ENCODE data around the gene OLFML1. TPM values are rescaled to one million over a fixed set of nuclear protein-coding genes. Genes with fewer than 3 reads are reported as not detected.

The OLFML1 gene
- not detected in 2 replicates for total RNA-seq (2014; rRNA removed; shearing (Covaris generic); ENCODE audit: low replicate concordance)

- Histone ChIP-seq H3K4me2 (ENCODE audit: low read depth, low read length, poor library complexity, severe bottlenecking) (no peak within 1 kb of the TSS), H3K36me3 (ENCODE audit: insufficient read depth, low read length) (no peaks in the 10 kb centered on the region), H4K20me1 (ENCODE audit: insufficient read depth, low read depth, low read length) (no peaks in the 10 kb centered on the region), H3K4me1 (ENCODE audit: low read length) (peaks cover 11% of the 10 kb centered on the region), H3K27me3 (ENCODE audit: low read length) (0 out of 2 replicates have a peak, but pooled peaks cover 2% of the 10 kb centered on the region), H3K9me3 (ENCODE audit: low read length) (no peaks in the 10 kb centered on the region), H2AFZ (ENCODE audit: low read length) (no peak within 1 kb of the TSS), H3K4me3 (ENCODE audit: low read length) (no peak within 1 kb of the TSS), H3K9me2 (replicated peaks; ENCODE audit: insufficient read depth, low read length) (no peaks in the 10 kb centered on the region), H3K79me2 (ENCODE audit: low read length) (no peaks in the 10 kb centered on the region), H3K9ac (ENCODE audit: low read length) (no peak within 1 kb of the TSS), H3K27ac (ENCODE audit: low read length) (no peak within 1 kb of the TSS)
- no peak for DNase-seq
Observed at GRCh38 chr11:7485186-7486097, at the start of gene OLFML1. TSS of gene OLFML1 (plus strand) at chr11:7485506. CDS start at chr11:7485876, 370 bp downstream.

GRCh38 chr11:7436146-7436545 is 49.2 kb upstream of the OLFML1 start:
- Histone ChIP-seq H3K9me2 (replicated peaks; ENCODE audit: insufficient read depth, low read length) (no peaks in the 10 kb centered on the region), H3K36me3 (ENCODE audit: insufficient read depth, low read length) (no peaks in the 10 kb centered on the region), H3K4me2 (ENCODE audit: low read depth, low read length, poor library complexity, severe bottlenecking) (peak overlapping the region; percentile 51), H3K4me3 (ENCODE audit: low read length) (0 out of 2 replicates have a peak overlapping the region, but pooled peaks have one; percentile 2), H3K79me2 (ENCODE audit: low read length) (no peaks in the 10 kb centered on the region), H4K20me1 (ENCODE audit: insufficient read depth, low read depth, low read length) (no peaks in the 10 kb centered on the region), H3K9me3 (ENCODE audit: low read length) (no peaks in the 10 kb centered on the region), H3K27ac (ENCODE audit: low read length) (0 out of 2 replicates have a peak overlapping the region, but pooled peaks have one; percentile 23), H2AFZ (ENCODE audit: low read length) (peak overlapping the region; percentile 81), H3K9ac (ENCODE audit: low read length) (no peak overlapping the region), H3K4me1 (ENCODE audit: low read length) (peaks cover 18% of the 10 kb centered on the region), H3K27me3 (ENCODE audit: low read length) (no peaks in the 10 kb centered on the region)
- DNase-seq: peak; percentile 45

- Histone ChIP-seq H3K4me2 (ENCODE audit: low read depth, low read length, poor library complexity, severe bottlenecking) (peak overlapping the region; percentile 51), H3K4me1 (ENCODE audit: low read length) (peaks cover 18% of the 10 kb centered on the region), H2AFZ (ENCODE audit: low read length) (peak overlapping the region; percentile 81), H3K27ac (ENCODE audit: low read length) (0 out of 2 replicates have a peak overlapping the region, but pooled peaks have one; percentile 23), H3K9me3 (ENCODE audit: low read length) (no peaks in the 10 kb centered on the region), H3K36me3 (ENCODE audit: insufficient read depth, low read length) (no peaks in the 10 kb centered on the region), H3K9ac (ENCODE audit: low read length) (no peak overlapping the region), H3K9me2 (replicated peaks; ENCODE audit: insufficient read depth, low read length) (no peaks in the 10 kb centered on the region), H4K20me1 (ENCODE audit: insufficient read depth, low read depth, low read length) (no peaks in the 10 kb centered on the region), H3K79me2 (ENCODE audit: low read length) (no peaks in the 10 kb centered on the region), H3K4me3 (ENCODE audit: low read length) (0 out of 2 replicates have a peak overlapping the region, but pooled peaks have one; percentile 2), H3K27me3 (ENCODE audit: low read length) (no peaks in the 10 kb centered on the region)
- peak; percentile 88 for DNase-seq
Observed at GRCh38 chr11:7436657-7437056, 48.6 kb upstream of the OLFML1 start.

GRCh38 chr11:7437696-7438095 is 47.6 kb upstream of the OLFML1 start:
- Histone ChIP-seq H3K79me2 (ENCODE audit: low read length) (no peaks in the 10 kb centered on the region), H3K9me3 (ENCODE audit: low read length) (no peaks in the 10 kb centered on the region), H2AFZ (ENCODE audit: low read length) (no peak overlapping the region), H3K4me1 (ENCODE audit: low read length) (peaks cover 18% of the 10 kb centered on the region), H3K27ac (ENCODE audit: low read length) (no peak overlapping the region), H3K4me2 (ENCODE audit: low read depth, low read length, poor library complexity, severe bottlenecking) (no peak overlapping the region), H3K36me3 (ENCODE audit: insufficient read depth, low read length) (no peaks in the 10 kb centered on the region), H3K9ac (ENCODE audit: low read length) (no peak overlapping the region), H3K4me3 (ENCODE audit: low read length) (no peak overlapping the region), H3K27me3 (ENCODE audit: low read length) (no peaks in the 10 kb centered on the region), H3K9me2 (replicated peaks; ENCODE audit: insufficient read depth, low read length) (no peaks in the 10 kb centered on the region), H4K20me1 (ENCODE audit: insufficient read depth, low read depth, low read length) (no peaks in the 10 kb centered on the region)
- DNase-seq: no peak

- Histone ChIP-seq H3K9me2 (replicated peaks; ENCODE audit: insufficient read depth, low read length) (no peaks in the 10 kb centered on the region), H3K36me3 (ENCODE audit: insufficient read depth, low read length) (no peaks in the 10 kb centered on the region), H3K4me2 (ENCODE audit: low read depth, low read length, poor library complexity, severe bottlenecking) (no peak overlapping the region), H3K79me2 (ENCODE audit: low read length) (no peaks in the 10 kb centered on the region), H2AFZ (ENCODE audit: low read length) (no peak overlapping the region), H3K4me3 (ENCODE audit: low read length) (no peak overlapping the region), H3K9me3 (ENCODE audit: low read length) (no peaks in the 10 kb centered on the region), H4K20me1 (ENCODE audit: insufficient read depth, low read depth, low read length) (no peaks in the 10 kb centered on the region), H3K4me1 (ENCODE audit: low read length) (peaks cover 18% of the 10 kb centered on the region), H3K27me3 (ENCODE audit: low read length) (no peaks in the 10 kb centered on the region), H3K9ac (ENCODE audit: low read length) (no peak overlapping the region), H3K27ac (ENCODE audit: low read length) (no peak overlapping the region)
- DNase-seq: no peak
Observed at GRCh38 chr11:7439746-7440320, 45.5 kb upstream of the OLFML1 start.

- H3K27me3 ChIP-seq (ENCODE audit: low read length): no peaks in the 10 kb centered on the region
- peak; percentile 90 for DNase-seq
- H3K4me3 ChIP-seq (ENCODE audit: low read length): no peak overlapping the region
- H3K27ac ChIP-seq (ENCODE audit: low read length): no peak overlapping the region
- H3K4me1 ChIP-seq (ENCODE audit: low read length): no peaks in the 10 kb centered on the region
- no peak overlapping the region for H3K4me2 ChIP-seq (ENCODE audit: low read depth, low read length, poor library complexity, severe bottlenecking)
- H4K20me1 ChIP-seq (ENCODE audit: insufficient read depth, low read depth, low read length): no peaks in the 10 kb centered on the region
- no peaks in the 10 kb centered on the region for H3K9me3 ChIP-seq (ENCODE audit: low read length)
- no peak overlapping the region for H2AFZ ChIP-seq (ENCODE audit: low read length)
- no peaks in the 10 kb centered on the region for H3K79me2 ChIP-seq (ENCODE audit: low read length)
- H3K36me3 ChIP-seq (ENCODE audit: insufficient read depth, low read length): no peaks in the 10 kb centered on the region
- H3K9me2 ChIP-seq (replicated peaks; ENCODE audit: insufficient read depth, low read length): no peaks in the 10 kb centered on the region
- no peak overlapping the region for H3K9ac ChIP-seq (ENCODE audit: low read length)
Observed at GRCh38 chr11:7442588-7443215, 42.6 kb upstream of the OLFML1 start.

GRCh38 chr11:7444091-7444981 is 41.0 kb upstream of the OLFML1 start:
- no peaks in the 10 kb centered on the region for H3K79me2 ChIP-seq (ENCODE audit: low read length)
- no peak overlapping the region for H3K4me2 ChIP-seq (ENCODE audit: low read depth, low read length, poor library complexity, severe bottlenecking)
- H2AFZ ChIP-seq (ENCODE audit: low read length): no peak overlapping the region
- H3K9me2 ChIP-seq (replicated peaks; ENCODE audit: insufficient read depth, low read length): no peaks in the 10 kb centered on the region
- no peaks in the 10 kb centered on the region for H3K27me3 ChIP-seq (ENCODE audit: low read length)
- H3K4me1 ChIP-seq (ENCODE audit: low read length): peaks cover under 1% of the 10 kb centered on the region; the same call in 1 of the 2 replicates
- no peak overlapping the region for H3K9ac ChIP-seq (ENCODE audit: low read length)
- no peak overlapping the region for H3K4me3 ChIP-seq (ENCODE audit: low read length)
- no peak overlapping the region for H3K27ac ChIP-seq (ENCODE audit: low read length)
- no peaks in the 10 kb centered on the region for H3K36me3 ChIP-seq (ENCODE audit: insufficient read depth, low read length)
- H4K20me1 ChIP-seq (ENCODE audit: insufficient read depth, low read depth, low read length): no peaks in the 10 kb centered on the region
- H3K9me3 ChIP-seq (ENCODE audit: low read length): no peaks in the 10 kb centered on the region
- DNase-seq: no peak
